PFSK-1 (cell line): Measurements from ENCODE around the gene HMGB4.

ENCODE experiments used
- POLR2AphosphoS5 ChIP-seq: IDR thresholded peaks from 2 replicates; pipeline ENCODE4 v1.6.1; 2012; ENCODE audit warnings: low read depth, mild to moderate bottlenecking, control low read depth, low read length, moderate library complexity
- SIN3A ChIP-seq: IDR thresholded peaks from 2 replicates; pipeline ENCODE4 v1.6.1; 2012; ENCODE audit warnings: mild to moderate bottlenecking, low read length, moderate library complexity, borderline replicate concordance; ENCODE audit not compliant: insufficient read depth

DNA sequence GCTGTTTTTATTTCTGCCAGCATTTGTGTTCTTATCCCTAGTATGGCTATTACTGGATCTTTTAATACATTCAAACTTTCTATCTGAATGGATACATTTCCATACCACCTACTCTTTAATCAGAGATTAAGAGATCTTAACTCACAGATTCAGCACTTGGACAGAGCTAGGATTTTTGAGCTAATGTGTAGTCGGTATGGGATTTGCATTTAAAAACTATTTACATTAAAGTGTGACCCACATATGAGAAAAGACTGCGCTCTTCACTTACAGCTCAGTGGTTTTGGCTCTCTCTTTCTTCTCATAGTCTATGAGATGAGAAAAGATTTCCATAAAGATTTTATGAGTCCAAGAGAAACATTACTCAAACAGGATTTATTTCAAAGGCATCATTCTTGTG, 16.4 kb downstream of the HMGB4 start:
- TF ChIP-seq SIN3A (no peak), POLR2AphosphoS5 (no peak)
